Ascending aorta (tissue), 2 donors: ENCODE measurements around the gene SYT6. TPM values are rescaled to one million over a fixed set of nuclear protein-coding genes. Genes with fewer than 3 reads are reported as not detected.
"Not testable (repeated sequence)": the region's sequence is repeated elsewhere in the genome, so short reads cannot be mapped to it uniquely, and the experiment has no call there.

ENCODE experiments used
- DNase-seq, 2 donors: peaks; one replicate each; pipeline ENCODE4 v3.0.0-alpha.2; 2019; ENCODE audit warnings: low spot score in 2 of 2
- H3K27ac ChIP-seq, 2 donors: fragments of 200-600 bp; sonication (generic); one replicate each; pipeline ENCODE4 v1.5.1; 2016 to 2017; ENCODE audit warnings: mild to moderate bottlenecking in 1 of 2
- H3K27me3 ChIP-seq: fragments of 200-600 bp; sonication (generic); one replicate; pipeline ENCODE4 v1.5.1; 2017
- H3K36me3 ChIP-seq, 2 donors: fragments of 200-600 bp; sonication (generic); one replicate each; pipeline ENCODE4 v1.5.1; 2016
- H3K4me1 ChIP-seq, 2 donors: fragments of 200-600 bp; sonication (generic); one replicate each; pipeline ENCODE4 v1.5.1; 2016 to 2017; ENCODE audit warnings: mild to moderate bottlenecking in 1 of 2
- H3K4me3 ChIP-seq, 2 donors: fragments of 200-600 bp; sonication (generic); one replicate each; pipeline ENCODE4 v1.5.1; 2016 to 2017; ENCODE audit warnings: mild to moderate bottlenecking in 1 of 2
- H3K9me3 ChIP-seq, 2 donors: fragments of 200-600 bp; sonication (generic); one replicate each; pipeline ENCODE4 v1.5.1; 2016
- intact Hi-C: fragments of 100-400 bp; cut with DNase I; formaldehyde crosslinking; loops from one replicate; pipeline ENCODE4 v1.15.1; 2023
- total RNA-seq: library from RNA; depleted of rRNA; stranded (reverse); fragments of >200 nt; gene quantifications from one replicate; pipeline ENCODE4 v1.1.0, GENCODE V29; 2016
- TF ChIP-seq, protein P1 (sequence below), 3 experiments: fragments of 200-600 bp in 2 of 3; fragments of 450-650 bp in 1 of 3; sonication (generic) in 2 of 3; IDR thresholded peaks; one replicate each; pipeline ENCODE4 v1.5.1; 2016 to 2019; ENCODE audit warnings: antibody characterized with exemption in 3 of 3, mild to moderate bottlenecking in 1 of 3, moderate library complexity in 1 of 3

Gene SYT6
- total RNA-seq, 1 donor from 2014 or later = not detected

DNA sequence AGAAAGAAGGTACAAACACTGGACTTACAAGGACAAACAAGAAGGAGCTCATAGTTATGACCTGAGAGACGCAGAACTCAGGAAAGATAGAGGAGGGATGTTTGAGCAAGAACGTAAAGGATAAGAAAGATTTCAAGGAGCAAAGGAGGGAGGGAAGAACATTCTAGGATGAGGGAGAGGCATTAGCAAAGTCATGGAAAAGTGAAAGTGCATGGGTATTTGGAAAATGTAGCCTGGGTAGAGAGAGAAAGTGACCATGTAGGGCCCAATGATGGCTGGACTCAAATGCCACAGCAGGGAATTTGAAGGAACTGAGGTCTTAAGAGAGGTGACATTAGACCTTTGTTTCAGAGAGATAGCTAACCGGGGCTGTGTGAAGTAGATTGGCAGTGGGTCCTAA is 76.5 kb downstream of the SYT6 start:
- Histone ChIP-seq H3K4me1 (peaks cover 0 to 2% of the 10 kb centered on the region in 2 donors), H3K27ac (no peak overlapping the region), H3K4me3 (no peak overlapping the region), H3K36me3 (no peaks in the 10 kb centered on the region), H3K9me3 (peaks cover 4 to 8% of the 10 kb centered on the region in 2 donors), H3K27me3 (no peaks in the 10 kb centered on the region)
- DNase-seq = no peak
- intact Hi-C loops = no loop called here
- TF ChIP-seq, protein P1, sequence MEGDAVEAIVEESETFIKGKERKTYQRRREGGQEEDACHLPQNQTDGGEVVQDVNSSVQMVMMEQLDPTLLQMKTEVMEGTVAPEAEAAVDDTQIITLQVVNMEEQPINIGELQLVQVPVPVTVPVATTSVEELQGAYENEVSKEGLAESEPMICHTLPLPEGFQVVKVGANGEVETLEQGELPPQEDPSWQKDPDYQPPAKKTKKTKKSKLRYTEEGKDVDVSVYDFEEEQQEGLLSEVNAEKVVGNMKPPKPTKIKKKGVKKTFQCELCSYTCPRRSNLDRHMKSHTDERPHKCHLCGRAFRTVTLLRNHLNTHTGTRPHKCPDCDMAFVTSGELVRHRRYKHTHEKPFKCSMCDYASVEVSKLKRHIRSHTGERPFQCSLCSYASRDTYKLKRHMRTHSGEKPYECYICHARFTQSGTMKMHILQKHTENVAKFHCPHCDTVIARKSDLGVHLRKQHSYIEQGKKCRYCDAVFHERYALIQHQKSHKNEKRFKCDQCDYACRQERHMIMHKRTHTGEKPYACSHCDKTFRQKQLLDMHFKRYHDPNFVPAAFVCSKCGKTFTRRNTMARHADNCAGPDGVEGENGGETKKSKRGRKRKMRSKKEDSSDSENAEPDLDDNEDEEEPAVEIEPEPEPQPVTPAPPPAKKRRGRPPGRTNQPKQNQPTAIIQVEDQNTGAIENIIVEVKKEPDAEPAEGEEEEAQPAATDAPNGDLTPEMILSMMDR (IDR thresholded peaks at IDR 0.05) = no peak

DNA sequence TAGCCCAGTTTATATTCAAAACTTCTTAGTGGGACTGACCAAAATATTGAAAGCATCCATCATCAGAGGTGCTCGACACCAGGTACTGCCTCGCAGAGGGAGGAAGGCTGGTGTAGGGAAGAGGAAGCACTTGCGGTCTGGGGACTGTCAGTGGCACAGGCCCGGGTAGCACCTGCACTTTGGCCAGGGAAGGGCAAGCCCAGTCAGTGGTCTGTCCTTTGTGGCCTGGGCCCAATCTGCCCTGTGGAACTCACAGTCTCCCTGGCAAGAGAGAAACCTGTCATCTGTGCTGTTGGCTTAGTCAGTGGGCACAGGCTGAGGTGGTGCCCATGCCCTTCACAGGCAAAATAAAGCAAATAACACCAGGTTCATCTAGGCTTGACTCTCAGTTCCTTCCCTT is 77.4 kb downstream of the SYT6 start:
- no peaks in the 10 kb centered on the region for H3K36me3 ChIP-seq
- H3K9me3 ChIP-seq = peaks cover 8 to 9% of the 10 kb centered on the region in 2 donors
- intact Hi-C loops = no loop called here
- no peaks in the 10 kb centered on the region for H3K4me1 ChIP-seq
- TF ChIP-seq, protein P1 (IDR thresholded peaks at IDR 0.05) = no peak
- no peaks in the 10 kb centered on the region for H3K27me3 ChIP-seq
- DNase-seq = peak in 1 of 2 donors; percentile 5
- H3K27ac ChIP-seq = no peak overlapping the region
- no peak overlapping the region for H3K4me3 ChIP-seq

DNA sequence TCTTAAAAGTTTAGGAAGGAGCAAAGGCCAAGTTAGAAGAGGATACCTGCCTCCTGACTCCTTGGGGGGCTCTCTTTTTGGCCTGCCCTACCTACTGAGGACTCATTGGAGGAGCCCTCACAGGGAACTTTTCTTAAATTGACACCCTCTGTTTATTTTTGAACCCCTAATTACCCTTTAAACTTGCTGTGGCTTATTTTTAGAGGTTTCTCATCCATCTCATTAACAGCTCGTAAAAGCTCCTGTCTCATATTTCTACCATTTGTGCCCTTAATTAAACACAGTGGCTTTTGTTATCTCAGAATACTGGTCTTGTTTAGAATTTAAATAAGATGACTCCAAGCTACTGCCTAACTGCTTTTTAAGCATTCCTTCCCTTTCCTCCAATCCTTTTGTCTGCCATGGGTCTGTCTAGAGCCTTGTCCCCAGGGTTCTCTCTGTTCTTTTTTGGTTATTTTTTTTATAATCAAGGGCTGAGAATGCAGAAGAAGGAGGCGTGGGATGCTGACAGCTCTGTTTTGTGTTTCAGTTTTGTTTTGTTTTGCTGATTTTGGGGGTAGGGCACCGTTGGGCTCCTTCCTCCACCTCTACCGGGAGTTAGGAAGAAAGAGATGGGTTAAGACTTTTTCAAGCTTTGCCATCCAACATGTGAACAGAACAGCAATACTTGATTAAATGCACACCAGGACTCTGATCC is 78.0 kb downstream of the SYT6 start:
- intact Hi-C loops = no loop called here
- TF ChIP-seq, protein P1 (IDR thresholded peaks at IDR 0.05) = no peak
- no peaks in the 10 kb centered on the region for H3K4me1 ChIP-seq
- DNase-seq = peak in 1 of 2 donors; percentile 5
- H3K4me3 ChIP-seq = no peak overlapping the region
- H3K36me3 ChIP-seq = no peaks in the 10 kb centered on the region
- no peaks in the 10 kb centered on the region for H3K27me3 ChIP-seq
- H3K9me3 ChIP-seq = peaks cover 8 to 9% of the 10 kb centered on the region in 2 donors
- no peak overlapping the region for H3K27ac ChIP-seq

DNA sequence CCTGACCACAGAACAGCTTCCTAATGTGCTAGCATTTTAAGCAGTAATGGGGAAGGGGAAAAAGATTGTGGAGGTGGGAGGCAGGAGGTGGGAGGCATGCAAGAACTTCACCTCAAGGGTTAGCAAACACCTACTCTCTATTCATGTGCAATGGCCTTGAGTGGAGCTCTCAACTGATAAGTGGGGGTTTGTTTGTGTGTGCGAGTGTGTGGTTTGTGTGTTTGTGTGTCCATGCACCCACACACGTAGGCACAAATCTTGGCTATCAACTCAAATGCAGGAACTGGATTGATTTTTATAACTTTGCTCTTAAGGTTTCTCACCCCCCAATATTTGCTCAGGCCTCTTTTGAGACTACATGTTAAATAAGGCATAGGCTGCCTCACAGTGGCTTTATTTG is 78.6 kb downstream of the SYT6 start:
- Histone ChIP-seq H3K4me3 (no peak overlapping the region), H3K36me3 (no peaks in the 10 kb centered on the region), H3K9me3 (peaks cover 8 to 9% of the 10 kb centered on the region in 2 donors), H3K27ac (no peak overlapping the region), H3K4me1 (no peaks in the 10 kb centered on the region), H3K27me3 (no peaks in the 10 kb centered on the region)
- intact Hi-C loops = no loop called here
- no peak for DNase-seq
- TF ChIP-seq, protein P1 (IDR thresholded peaks at IDR 0.05) = no peak

DNA sequence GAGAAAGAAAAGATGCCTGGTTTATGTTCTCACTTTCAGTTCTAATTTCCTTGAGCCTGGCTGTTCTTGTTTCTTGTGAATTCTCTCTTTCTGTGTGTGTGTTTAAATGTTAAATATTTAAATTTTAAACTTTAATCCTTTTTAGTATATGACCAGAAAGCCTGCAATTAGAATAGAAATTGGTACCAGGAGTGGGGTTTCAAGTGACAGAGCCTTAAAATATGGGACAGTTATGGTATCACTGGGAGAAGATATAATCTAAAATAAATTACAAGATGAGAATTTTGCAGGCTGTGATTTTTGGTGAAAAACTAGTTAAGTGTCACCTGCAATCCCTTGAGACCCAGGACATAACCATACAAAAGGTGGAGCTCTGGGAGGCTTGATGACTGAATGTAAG is 81.4 kb downstream of the SYT6 start:
- H3K36me3 ChIP-seq = no peaks in the 10 kb centered on the region
- H3K4me1 ChIP-seq = no peaks in the 10 kb centered on the region
- TF ChIP-seq, protein P1 (IDR thresholded peaks at IDR 0.05) = no peak
- H3K9me3 ChIP-seq = peaks cover 8 to 9% of the 10 kb centered on the region in 2 donors
- H3K27me3 ChIP-seq = no peaks in the 10 kb centered on the region
- DNase-seq = no peak
- no peak overlapping the region for H3K27ac ChIP-seq
- intact Hi-C loops = no loop called here
- H3K4me3 ChIP-seq = no peak overlapping the region

DNA sequence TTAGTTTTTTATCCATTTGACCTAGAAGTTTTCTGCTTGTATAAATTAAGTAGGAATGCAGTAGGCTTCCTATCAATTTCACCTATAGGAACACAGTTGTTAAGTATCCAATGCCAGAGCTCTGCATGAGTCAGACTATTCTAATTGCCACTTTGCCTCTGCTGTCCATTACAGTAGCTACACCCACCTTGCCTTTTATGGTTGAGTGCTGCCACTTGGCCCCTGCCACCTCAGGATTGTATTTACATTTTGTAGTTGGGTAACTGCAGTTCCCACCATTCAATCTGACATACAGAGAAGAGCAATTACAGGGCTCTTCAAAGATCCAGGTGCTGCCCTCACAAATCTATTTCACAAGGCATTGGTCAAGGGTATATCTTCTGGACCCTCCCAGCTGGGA is 83.9 kb downstream of the SYT6 start:
- H3K27me3 ChIP-seq, DNase-seq, H3K36me3 ChIP-seq, H3K9me3 ChIP-seq, H3K4me3 ChIP-seq, H3K4me1 ChIP-seq, H3K27ac ChIP-seq: not testable (repeated sequence)
- intact Hi-C loops = loop anchor here (10.0 kb wide), 1 partner anchor 185 kb away; no protein-coding TSS in a partner anchor

DNA sequence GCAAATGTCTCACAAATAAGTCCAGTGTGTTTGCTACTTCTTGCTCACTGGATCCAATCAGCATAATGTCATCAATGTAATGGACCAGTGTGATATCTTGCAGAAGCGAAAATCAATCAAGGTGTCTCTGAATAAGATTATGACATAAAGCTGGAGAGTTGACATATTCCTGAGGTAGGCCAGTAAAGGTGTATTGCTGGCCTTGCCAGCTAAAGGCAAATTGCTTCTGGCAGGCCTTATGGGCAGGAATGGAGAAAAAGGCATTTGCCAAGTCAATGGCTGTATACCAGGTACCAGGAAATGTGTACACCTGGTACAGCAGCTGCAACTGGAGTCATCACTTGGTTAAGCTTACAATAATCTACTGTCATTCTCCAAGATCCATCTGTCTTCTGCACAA is 85.0 kb downstream of the SYT6 start:
- not testable (repeated sequence) for DNase-seq, H3K36me3 ChIP-seq, H3K27me3 ChIP-seq, H3K4me1 ChIP-seq, H3K27ac ChIP-seq, H3K4me3 ChIP-seq, H3K9me3 ChIP-seq
- intact Hi-C loops = loop anchor here (10.0 kb wide), 1 partner anchor 186 kb away; no protein-coding TSS in a partner anchor

DNA sequence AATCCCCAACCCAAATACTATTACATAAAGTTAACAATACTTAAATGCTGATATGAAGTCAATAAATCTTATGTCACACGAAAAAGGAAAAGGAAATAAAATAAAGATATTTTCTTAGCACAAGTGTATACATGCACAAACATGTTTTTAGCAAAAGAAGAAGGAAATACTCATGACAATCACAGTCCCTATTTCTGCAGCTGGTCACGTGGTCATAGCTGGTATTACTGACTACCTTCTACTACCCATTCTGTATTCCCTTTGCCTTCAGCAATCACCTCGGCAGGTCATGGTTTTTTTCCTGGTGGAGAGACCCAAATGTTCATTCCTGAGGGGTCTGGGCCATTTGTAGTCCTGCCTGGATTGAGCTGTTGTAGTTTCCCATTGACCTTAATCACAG is 88.0 kb downstream of the SYT6 start:
- not testable (repeated sequence) for H3K4me3 ChIP-seq, H3K27me3 ChIP-seq, H3K36me3 ChIP-seq, H3K4me1 ChIP-seq, DNase-seq, H3K27ac ChIP-seq, H3K9me3 ChIP-seq
- intact Hi-C loops = loop anchor here (10.0 kb wide), 1 partner anchor 189 kb away; no protein-coding TSS in a partner anchor
